Sciatic nerve (tissue), 2 donors: ENCODE data around the gene STAMBP. TPM values are rescaled to one million over a fixed set of nuclear protein-coding genes. Genes with fewer than 3 reads are reported as not detected.
"Not testable (repeated sequence)": the region's sequence is repeated elsewhere in the genome, so short reads cannot be mapped to it uniquely, and the experiment has no call there.

Experiments
- ATAC-seq: fragments of 200-7000 bp; cut with Tn5 transposase; one replicate; pipeline ENCODE4 v1.9.1; 2020; ENCODE audit warnings: mild to moderate bottlenecking, moderate library complexity
- DNase-seq: peaks from one replicate; pipeline ENCODE4 v3.0.0-alpha.2; 2020; ENCODE audit warnings: low spot score
- intact Hi-C: fragments of 100-400 bp; cut with DNase I; formaldehyde crosslinking; loops from one replicate; pipeline ENCODE4 v1.14.2; 2022
- total RNA-seq: library from RNA; stranded (reverse); fragmentation: NEBNext Ultra II Directional; extraction: Animal tissue kit (Norgen Biotek cat#: 25700); gene quantifications from one replicate; pipeline ENCODE4 v1.2.1, GENCODE V29; 2021
- donor health status: DM: no; HTN: no; CAD: no.
- donor health status: DM: no; HTN: no; CAD: no.

The STAMBP gene
- total RNA-seq, 1 donor from 2014 or later, result 41.5 TPM

DNA sequence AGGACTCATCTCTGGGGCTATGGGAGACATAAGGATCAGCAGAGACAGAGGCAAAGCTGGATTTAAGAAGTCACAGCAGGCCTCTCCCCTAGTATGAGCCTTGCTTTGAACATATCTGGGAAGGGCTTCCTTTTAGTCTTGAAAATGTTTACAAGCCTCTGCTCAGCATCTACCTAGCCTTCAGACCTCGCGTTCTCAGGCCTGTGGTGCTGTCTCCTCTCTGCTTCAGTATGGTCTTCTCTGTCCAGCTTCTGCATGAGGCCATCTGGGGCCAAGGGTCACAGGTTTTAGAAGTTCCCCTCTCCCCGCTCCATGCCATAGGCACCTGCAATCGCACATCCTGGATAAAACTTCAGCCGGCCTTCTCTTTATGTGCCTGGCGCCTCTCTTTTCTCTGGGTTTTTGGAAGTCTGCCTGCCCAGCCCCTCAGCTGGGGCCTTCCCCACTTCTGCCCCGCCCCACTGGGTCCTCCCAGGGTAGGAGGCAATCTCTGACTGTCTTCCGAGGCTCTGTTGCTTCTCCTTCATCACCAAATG lies 71.1 kb downstream of the STAMBP start:
- intact Hi-C loops, result no loop called here
- ATAC-seq (no peak), DNase-seq (no peak)

DNA sequence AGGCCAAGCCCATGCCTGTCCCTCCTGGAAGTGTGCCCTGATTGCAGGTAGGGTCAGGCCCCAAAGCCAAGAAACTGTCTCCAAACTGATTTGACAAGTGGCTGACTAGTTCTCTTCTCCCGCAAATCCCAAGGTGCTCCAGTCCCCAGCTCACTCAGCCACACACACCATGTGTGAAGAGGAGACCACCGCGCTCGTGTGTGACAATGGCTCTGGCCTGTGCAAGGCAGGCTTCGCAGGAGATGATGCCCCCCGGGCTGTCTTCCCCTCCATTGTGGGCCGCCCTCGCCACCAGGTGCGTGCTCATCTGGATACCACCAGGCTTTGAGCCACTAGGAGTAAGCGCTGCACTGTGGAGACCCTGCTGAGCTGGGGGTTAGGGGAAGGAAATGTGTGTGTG lies 72.4 kb downstream of the STAMBP start:
- DNase-seq (no peak), ATAC-seq (no peak)
- intact Hi-C loops, result no loop called here

DNA sequence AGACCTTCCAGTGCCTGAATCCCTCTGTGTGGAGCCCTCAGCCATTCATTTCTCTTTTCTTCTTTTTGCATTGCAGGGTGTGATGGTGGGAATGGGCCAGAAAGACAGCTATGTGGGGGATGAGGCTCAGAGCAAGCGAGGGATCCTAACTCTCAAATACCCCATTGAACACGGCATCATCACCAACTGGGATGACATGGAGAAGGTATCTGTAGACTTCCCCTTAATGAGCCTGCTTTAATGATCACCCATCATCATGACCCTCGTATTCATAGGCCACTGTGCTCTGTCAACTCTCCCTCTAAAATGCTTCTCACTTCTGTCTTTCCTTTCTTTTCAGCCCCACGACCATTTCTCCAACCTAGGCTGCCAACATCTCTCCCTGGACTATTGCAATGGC lies 73.5 kb downstream of the STAMBP start:
- DNase-seq, result no peak
- no peak for ATAC-seq
- intact Hi-C loops, result no loop called here

DNA sequence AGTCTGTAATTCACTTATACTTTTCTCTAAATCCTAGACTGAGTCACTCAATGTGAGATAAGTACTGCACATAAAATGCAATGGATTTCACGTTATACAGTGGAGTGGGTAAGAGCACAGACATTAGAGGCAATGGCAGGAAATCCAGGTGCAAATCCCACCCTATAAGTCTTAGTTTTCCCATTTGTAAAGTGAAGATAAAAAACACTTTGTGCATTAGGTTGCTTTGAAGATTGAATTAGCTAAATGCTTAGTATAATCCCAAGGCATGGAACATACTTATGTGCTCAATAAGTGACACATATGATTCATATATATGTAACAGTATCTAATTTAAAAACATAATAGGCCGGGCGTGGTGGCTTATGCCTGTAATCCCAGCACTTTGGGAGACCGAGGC lies 74.6 kb downstream of the STAMBP start:
- intact Hi-C loops, result no loop called here
- DNase-seq (no peak), ATAC-seq (no peak)

DNA sequence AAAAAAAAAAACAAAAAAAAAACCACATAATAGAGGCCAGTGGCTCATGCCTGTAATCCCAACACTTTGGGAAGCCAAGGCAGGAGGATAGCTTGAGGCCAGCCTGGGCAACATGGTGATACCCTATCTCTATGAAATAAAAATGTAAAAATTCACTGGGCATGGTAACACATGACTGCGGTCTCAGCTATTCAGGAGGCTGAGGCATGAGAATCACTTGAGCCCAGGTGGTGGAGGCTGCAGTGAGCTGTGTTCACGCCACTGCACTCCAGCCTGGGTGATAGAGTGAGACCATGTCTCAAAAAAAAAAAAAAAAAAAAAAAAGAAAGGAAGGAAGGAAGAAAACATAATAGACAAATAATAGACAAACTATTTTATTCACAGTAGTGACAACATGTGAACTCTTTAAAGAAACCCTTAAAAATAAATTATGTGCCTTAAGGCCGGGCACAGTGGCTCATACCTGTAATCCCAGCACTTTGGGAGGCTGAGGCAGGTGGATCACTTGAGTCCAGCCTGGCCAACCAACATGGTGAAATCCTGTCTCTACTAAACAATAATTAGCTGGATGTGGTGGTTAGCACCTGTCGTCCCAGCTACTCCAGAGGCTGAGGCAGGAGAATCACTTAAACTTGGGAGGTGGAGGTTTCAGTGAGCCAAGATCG lies 75.3 kb downstream of the STAMBP start:
- DNase-seq, ATAC-seq: not testable (repeated sequence)
- intact Hi-C loops, result loop anchor here (2.0 kb wide), 1 partner anchor 57 kb away; no protein-coding TSS in a partner anchor

DNA sequence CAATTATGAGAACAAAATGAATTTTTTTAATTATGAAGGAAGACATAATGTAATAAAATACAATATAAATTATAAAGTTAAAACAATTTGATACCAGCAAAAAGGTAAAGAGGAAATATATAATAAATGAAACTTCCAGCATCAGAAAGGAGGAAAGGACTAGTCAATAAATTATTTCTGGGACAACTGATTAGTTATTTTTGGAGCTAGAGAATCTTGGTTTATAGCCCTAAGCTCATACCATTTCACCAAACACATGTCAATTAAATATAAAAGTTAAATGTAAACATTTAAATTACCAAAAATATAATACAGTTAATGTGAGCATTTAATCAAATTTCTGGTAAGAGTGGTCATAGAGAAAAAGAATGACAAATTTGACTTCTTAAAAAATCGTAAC lies 76.2 kb downstream of the STAMBP start:
- intact Hi-C loops, result loop anchor here (2.0 kb wide), 1 partner anchor 58 kb away; no protein-coding TSS in a partner anchor
- ATAC-seq, result no peak
- DNase-seq, result no peak

DNA sequence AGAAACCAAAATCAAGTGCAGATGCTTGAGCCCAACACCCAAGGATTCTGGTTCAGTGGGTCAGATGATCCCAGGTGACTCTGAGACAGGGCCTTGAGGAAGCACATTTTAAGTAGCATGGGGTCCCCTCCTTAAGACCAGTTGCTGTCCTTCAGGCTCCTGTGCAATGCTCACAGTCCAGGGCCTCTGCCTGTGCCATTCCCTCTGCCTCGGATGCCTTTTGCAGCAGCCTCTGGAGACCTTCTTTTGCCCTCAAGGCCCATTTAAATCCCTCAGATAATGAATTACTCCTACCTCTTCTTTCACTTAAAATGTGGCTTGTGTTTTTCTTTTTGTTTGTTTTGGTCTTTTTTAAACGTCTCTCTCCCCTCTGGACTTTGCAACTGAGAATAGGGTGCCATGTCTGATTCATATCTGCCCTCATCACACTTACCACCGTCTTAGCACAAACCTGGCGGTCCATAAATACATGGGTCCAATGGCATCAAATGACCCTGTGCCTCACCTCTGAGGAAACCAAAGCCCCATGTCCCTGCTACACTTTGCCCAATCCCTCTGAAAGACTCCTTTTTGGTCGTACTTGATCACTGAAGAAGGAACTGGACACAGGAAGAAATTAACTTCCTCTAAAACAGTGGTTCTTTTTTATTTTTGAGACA lies 78.2 kb downstream of the STAMBP start:
- ATAC-seq (no peak), DNase-seq (no peak)
- intact Hi-C loops, result no loop called here

DNA sequence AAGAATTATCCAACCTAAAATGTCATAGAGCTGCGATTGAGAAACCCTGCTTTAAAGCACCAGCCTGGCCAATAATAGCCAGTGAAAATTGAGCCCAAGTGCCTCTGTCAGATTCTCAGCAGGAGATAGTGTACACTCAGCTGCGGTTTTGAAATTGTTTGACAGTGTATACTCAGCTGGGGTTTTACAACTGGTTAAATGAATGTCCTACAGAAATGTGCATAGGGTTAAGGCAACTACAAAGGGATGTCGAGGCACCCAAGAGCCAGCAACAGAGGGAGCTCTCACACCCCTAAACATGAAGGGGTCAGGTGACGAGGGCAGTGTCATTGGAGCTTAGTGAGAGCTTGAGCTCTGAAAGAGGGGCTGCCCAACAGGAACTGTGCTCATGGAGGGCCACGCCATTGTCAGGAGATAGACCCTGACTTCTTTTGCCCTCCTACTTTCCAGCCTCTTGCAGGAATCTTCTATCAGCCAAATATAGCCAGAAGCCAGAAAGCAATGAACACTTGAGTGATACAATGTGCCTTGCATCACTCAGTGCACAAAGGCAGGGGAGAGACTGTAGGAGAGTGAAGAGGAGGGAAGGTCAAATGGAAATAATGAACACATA lies 79.2 kb downstream of the STAMBP start:
- ATAC-seq, result no peak
- intact Hi-C loops, result no loop called here
- DNase-seq, result no peak

DNA sequence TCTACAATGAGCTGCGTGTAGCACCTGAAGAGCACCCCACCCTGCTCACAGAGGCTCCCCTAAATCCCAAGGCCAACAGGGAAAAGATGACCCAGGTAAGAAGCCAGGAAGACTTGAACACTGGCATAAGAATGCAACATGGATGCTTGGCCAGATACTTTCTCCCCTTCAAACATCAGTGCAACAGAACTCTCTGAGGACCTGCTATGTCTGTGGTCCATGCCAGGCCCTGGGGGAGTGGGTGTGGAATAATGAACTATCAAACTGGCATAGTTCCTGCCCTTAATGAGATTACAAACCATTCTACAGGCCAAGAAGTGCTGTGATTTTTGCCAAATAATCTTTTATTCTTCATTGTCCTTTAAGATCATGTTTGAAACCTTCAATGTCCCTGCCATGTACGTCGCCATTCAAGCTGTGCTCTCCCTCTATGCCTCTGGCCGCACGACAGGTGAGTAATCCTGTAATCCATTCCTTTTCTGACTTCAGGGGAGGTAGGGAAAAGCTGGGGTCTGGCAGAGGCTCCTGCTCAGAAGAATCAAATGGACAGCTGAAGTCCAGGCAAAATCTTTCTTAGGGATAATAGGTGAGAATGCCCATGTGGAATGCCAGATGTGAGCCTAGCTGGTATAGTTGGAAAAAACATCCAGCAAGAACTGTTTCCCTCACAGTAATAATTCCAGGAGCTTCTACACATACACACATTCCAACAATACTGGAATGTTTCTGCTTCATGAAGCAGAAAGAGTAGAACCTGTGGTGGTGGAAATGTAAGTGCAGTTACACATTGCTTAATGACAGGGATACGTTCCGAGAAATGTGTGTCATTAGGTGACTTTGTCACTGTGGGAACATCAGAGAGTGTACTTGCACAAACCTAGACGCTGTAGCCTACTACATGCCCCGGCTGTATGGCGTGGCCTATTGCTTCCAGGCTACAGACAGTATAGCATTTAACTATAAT lies 80.2 kb downstream of the STAMBP start:
- intact Hi-C loops, result no loop called here
- no peak for ATAC-seq
- no peak for DNase-seq

DNA sequence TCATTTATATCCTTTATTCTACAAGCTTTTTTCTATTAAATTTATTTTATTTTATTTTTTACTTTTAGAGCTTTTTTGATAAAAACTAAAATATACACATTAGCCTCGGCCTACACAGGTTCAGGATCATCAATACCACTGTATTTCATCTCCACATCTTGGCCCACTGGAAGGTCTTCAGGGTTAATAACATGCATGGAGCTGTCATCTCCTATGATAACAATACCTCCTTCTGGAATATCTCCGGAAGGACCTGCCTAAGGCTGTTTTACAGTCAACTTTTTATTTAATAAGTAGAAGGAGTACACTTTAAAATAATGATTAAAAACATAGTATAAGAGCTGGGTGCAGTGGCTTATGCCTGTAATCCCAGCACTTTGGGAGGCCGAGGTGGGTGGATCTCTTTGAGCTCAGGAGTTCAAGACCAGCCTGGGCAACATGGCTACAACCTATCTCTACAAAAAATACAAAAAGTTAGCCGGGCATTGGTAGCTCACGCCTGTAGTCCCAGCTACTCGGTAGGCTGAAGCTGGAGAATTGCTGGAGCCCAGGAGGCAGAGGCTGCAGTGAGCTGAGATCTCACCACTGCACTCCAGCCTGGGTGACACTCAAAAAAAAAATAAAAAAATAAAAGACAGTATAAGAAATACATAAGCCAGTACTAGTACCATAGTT lies 82.2 kb downstream of the STAMBP start:
- ATAC-seq (no peak), DNase-seq (no peak)
- intact Hi-C loops, result no loop called here

DNA sequence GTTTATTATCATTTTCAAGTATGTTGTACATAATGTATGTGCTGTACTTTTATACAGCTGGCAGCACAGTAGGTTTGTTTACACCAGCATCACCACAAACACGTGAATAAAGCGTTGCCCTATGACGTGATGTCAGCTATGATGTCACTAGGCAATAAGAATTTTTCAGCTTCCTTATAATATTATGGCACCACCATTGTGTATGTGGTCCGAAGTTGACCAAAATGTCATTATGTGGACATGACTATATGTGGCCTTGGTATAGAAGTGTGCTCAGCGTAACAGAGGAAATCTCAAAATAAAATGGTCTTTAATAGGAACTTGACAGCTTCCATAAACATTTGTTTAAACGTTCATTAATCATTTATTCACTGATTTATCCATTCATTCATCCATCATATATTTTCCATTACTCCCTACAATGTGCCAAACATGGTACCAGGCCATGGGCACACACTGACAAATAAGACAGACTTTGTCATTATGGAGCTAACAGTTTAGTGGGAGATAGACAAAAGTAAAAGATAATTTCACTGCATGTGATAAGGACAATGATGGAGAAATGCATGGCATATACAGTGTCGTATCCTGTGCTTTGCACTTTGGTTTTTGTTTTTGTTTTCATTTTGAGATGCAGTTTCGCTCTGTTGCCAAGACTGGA lies 82.9 kb downstream of the STAMBP start:
- ATAC-seq (no peak), DNase-seq (no peak)
- intact Hi-C loops, result no loop called here

DNA sequence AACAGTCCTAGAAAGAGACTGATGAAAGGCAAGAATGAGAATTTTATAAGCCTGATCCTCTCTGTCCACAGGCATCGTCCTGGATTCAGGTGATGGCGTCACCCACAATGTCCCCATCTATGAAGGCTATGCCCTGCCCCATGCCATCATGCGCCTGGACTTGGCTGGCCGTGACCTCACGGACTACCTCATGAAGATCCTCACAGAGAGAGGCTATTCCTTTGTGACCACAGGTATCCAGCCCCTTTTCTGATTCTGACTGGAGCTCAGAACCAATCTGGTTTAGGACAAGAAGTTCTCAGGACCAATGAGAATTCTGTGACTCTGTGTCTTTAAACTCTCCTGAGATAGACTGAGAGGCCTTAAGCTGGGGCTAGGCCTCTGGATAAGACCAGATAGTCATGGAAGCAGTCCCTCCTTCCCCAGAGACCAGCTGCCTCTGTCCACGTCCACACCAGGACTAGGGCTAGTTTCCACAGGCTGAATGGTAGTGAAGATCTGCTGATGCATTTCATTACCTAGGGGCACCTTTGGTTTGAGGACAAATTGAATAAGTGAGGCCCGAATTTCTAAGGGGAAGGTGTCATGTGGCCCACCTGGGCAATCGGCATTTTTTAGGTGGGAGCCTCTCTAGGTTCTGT lies 84.8 kb downstream of the STAMBP start:
- ATAC-seq (no peak), DNase-seq (no peak)
- intact Hi-C loops, result no loop called here

DNA sequence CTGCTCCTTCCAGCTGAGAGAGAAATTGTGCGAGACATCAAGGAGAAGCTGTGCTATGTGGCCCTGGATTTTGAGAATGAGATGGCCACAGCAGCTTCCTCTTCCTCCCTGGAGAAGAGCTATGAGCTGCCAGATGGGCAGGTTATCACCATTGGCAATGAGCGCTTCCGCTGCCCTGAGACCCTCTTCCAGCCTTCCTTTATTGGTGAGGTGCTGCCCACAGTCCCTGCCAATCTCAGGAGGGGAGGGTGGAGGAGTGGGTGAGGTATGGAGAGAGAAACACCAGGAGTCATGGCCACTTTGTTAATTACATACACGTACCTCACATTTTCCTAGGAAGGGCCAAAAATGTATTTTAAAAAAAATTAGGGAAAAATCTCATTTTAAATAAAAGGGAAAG lies 85.9 kb downstream of the STAMBP start:
- ATAC-seq (no peak), DNase-seq (no peak)
- intact Hi-C loops, result no loop called here

DNA sequence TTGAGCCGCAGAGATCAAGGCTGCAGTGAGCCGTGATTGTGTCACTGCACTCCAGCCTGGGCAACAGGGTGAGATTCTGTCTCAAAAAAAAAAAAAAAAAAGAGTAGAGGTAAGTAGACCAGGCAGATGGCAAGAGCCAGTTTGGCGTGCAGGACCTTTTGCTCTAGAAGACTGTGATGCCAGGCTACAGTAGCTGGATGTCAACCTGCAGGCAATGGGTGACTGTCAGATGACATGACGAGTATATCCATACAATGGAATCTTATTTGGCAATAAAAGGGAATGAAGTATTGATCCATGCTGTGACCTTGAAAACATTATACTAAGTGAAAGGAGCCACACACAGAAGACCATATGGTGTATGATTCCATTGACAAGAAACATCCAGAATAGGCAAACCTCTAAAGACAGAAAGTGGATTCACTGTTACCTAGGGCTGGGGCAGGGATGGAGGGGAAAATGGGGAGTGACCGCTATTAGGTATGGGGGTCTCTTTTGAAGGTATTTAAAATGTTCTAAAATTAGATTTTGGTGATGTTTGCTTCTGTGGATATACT lies 86.8 kb downstream of the STAMBP start:
- DNase-seq (no peak), ATAC-seq (no peak)
- intact Hi-C loops, result no loop called here

DNA sequence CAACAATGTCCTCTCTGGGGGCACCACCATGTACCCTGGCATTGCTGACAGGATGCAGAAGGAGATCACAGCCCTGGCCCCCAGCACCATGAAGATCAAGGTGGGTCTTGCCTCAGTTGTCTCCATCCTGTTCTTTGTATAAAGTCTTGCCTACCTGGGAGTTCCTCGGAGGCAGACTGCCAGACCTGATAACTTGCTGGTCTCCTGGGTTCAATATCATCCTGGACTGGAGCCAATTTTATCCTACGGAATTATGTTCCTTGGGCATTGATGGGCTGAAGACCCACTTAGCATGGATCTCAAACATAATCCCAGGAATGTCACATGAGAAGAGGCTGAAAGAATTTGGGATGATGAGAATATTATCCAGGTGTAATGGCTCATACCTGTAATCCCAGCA lies 87.9 kb downstream of the STAMBP start:
- intact Hi-C loops, result no loop called here
- ATAC-seq (no peak), DNase-seq (no peak)

DNA sequence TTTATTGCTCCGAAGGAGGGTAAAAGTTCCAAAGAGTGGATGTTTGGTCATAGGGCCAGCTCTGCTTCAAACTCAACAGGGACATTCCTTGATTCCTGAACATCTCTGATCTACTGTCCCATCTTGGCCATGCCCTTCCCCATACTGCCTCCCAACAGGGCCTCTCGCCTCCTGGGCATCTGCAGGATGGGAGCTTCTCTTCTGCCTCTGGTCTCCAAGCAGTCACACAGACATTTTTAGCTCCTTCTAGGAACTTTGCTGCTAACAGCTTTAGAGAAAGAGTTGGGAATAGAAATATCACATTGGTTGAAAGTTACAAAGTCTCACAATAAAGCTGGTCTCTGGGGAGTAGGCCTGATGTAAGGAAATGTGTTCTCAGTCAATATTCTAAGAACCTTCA lies 88.5 kb downstream of the STAMBP start:
- intact Hi-C loops, result no loop called here
- ATAC-seq (no peak), DNase-seq (no peak)

DNA sequence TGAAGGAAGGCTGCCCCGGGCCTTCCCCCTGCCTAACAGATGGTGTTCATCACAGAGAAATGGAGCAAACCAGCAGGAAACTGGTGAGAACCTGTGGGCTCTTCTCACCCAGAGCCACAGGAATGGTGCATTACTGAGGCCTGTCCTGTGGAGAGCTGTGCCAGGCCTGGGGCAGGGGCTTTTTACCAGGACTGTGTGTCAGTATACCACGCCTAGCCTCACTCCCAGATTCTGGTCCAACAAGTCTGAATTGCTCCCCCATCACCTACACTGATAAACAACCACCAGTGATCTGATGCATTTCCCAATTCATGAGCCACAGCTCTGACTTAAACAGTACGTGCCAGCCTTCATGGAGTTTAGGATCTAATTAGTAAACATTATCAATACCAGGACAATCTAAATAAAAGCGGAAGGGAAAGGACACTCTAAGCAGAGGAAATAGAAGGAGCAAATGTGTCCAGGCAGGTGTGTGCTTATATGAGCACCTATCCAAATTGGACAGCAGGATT lies 89.0 kb downstream of the STAMBP start:
- intact Hi-C loops, result no loop called here
- ATAC-seq, result no peak
- DNase-seq, result no peak
